Measurements from ENCODE around the gene MDM2.

MDM2 gene

DNA sequence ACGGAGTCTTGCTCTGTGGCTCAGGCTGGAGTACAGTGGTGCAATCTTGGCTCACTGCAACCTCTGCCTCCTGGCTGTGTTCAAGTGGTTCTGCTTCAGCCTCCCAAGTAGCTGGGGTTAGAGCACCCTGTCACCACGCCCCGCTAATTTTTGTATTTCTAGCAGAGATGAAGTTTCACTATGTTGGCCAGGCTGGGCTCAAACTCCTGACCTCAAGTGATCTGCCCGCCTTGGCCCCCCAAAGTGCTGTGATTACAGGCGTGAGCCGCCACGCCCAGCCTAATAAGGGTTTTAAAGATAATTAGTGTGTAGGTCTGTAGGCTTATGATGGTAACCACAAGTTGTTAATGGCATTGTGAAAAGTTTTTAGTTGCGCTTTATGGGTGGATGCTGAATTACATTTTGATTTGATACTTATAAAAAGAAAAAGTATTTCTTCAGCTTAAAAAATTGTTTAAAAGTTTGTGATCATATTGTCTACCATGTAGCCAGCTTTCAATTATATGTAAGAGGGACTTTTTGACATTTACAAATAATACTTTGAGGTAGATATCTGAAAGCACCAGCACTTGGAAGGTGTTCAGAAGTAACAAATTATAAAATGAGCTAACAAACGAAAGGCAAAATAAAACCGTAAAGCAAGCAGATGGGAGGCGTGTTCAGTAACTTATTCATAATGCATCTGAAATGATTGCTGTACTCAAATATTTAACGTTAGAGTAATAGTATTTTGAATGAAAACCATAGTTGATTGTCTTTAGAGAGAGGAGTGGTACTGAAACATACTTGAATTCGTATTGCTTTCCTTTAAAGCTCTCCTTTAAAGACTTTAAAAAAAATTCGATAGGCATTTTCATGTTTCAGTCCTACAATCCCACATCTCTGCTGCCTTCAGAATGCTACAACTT lies 37.1 kb downstream of the MDM2 start:
- H3K4me3 ChIP-seq (ENCODE audit: low read depth, low read length), result no peak overlapping the region
- DNase-seq (ENCODE audit: low read depth), result no peak
- TF ChIP-seq CTCF (IDR thresholded peaks at IDR 0.05; ENCODE audit: low read depth, low read length, missing control alignments), result no peak

DNA sequence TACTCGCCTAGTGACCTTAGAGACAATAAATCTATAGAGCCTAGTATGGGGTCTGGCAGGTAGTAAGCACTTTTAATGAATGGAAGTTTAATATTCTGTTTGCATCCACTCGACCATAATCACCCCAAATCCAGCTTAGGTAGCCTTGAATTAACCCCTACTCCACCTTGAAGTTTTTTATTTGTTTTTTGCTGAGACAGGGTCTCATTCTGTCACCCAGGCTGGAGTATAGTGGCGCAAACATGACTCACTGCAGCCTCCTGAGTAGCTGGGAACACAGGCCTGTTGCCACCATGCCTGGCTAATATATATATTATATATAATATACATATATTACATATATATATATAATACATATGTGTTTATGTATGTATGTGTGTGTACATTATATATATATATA lies 38.8 kb downstream of the MDM2 start:
- TF ChIP-seq CTCF (IDR thresholded peaks at IDR 0.05; ENCODE audit: low read depth, low read length, missing control alignments), result no peak
- H3K4me3 ChIP-seq (ENCODE audit: low read depth, low read length), result no peak overlapping the region
- DNase-seq (ENCODE audit: low read depth), result no peak

DNA sequence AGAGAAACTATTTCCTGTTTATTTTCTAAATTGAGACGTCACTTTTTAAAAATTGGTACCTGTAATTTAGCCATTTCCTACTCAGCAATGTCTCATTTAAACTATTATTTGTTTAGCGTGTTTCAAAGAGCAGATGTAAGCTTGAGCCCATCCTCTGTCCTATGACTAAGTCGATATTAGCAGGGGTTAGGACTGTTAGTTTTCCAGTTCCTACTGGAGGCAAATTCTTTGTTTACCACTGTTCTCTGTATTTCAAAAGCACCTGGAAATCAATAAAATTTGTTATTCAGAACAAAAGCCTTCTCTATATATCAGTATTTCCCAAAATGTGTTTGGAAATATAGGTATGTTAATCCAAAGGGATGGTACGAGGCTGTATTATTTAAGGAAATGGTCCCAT lies 42.4 kb downstream of the MDM2 start:
- no peak for TF ChIP-seq CTCF (IDR thresholded peaks at IDR 0.05; ENCODE audit: low read depth, low read length, missing control alignments)
- no peak for DNase-seq (ENCODE audit: low read depth)
- no peak overlapping the region for H3K4me3 ChIP-seq (ENCODE audit: low read depth, low read length)

GRCh38 chr12:68851592-68852306 lies 43.8 kb downstream of the MDM2 start:
- H3K4me3 ChIP-seq (ENCODE audit: low read depth, low read length), result no peak overlapping the region
- no peak for TF ChIP-seq CTCF (IDR thresholded peaks at IDR 0.05; ENCODE audit: low read depth, low read length, missing control alignments)

DNA sequence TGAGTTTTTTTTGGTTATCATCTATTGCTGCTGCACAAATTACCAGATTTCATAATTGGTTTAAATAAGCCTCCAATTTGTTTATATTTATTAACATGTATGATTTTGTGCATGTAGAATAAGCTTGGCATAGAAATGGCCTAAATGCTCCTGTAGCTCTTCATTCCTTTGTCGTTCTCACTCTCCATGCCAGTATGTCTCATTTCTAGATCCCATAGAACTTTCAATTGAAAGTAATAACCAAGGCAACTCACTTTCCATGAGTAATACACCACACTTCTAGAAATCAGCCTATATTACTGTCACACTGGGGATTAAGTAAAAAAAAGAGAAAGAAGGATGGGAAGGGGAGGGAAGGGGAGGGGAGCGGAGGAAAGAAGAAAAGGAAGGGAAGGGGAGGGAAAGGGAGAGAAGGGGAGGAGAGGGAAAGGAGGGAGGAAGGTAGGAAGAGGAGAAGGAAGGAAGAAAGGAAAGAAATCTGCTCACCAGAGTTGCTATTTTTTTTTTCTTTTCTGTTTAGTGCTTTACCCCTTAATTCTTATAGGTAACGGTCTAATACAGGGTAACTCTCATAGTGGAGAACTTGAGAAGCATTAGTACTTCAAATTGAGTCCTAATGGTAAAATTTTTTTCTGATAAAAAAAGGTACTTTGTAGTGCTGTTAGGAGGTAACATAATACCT lies 45.6 kb downstream of the MDM2 start:
- DNase-seq (ENCODE audit: low read depth), result no peak
- TF ChIP-seq CTCF (IDR thresholded peaks at IDR 0.05; ENCODE audit: low read depth, low read length, missing control alignments), result no peak
- H3K4me3 ChIP-seq (ENCODE audit: low read depth, low read length), result no peak overlapping the region

More at GRCh38 chr12:68851592-68852306, 43.8 kb downstream of the MDM2 start:
- DNase-seq (ENCODE audit: low read depth), result no peak

DNA sequence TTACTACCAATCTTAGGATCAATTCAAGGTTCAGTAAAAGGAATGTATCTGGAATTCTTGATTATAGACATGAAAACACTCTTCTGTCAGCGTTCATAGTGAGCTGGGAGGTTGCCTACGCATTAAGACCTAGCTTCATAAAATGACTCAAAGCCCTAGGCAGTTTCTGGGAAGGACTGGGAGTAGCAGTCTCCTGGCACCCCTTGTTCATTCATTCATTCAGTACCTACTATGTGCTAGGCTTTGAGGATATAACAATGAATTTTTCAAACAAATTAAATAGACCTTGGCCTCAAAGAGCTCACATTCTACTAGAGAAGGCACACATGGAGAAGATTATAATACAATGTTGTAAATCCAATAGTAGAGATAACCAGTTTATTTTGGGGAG lies 46.1 kb downstream of the MDM2 start:
- TF ChIP-seq CTCF (IDR thresholded peaks at IDR 0.05; ENCODE audit: low read depth, low read length, missing control alignments), result no peak
- no peak for DNase-seq (ENCODE audit: low read depth)
- H3K4me3 ChIP-seq (ENCODE audit: low read depth, low read length), result no peak overlapping the region

Data from GM12864 (cell line).